Measurements from ENCODE around the gene RRP1B. TPM values are rescaled to one million over a fixed set of nuclear protein-coding genes. Genes with fewer than 3 reads are reported as not detected.

RRP1B gene
- total and polyA plus RNA-seq, 4 donors = 7.3 to 12.6 (median 8.4) TPM

GRCh38 chr21:43727519-43728153 is 68.3 kb downstream of the RRP1B start:
- DNase-seq (ENCODE audit: low spot score) = peak; percentile 48
- WGBS = 32% methylated on average over 10 of the region's 10 CpGs
- H3K9ac ChIP-seq (ENCODE audit: low read depth in 1 of 2, low read length in 2 of 2) = peak overlapping the region; percentile 57 to 81
- no peak overlapping the region for H3K4me3 ChIP-seq (ENCODE audit: low read depth in 1 of 3, low read length in 3 of 3)
- H3K9me3 ChIP-seq (ENCODE audit: control insufficient read depth in 4 of 4, low read length in 3 of 4) = no peaks in the 10 kb centered on the region
- H3K27me3 ChIP-seq (ENCODE audit: control insufficient read depth in 4 of 4, insufficient read depth in 4 of 4, low read length in 3 of 4) = no peaks in the 10 kb centered on the region
- peak overlapping the region; percentile 99 for H3K27ac ChIP-seq (ENCODE audit: low read depth in 1 of 2, low read length in 2 of 2)
- H3K4me1 ChIP-seq (ENCODE audit: control insufficient read depth in 4 of 4, insufficient read depth in 4 of 4, low read length in 3 of 4) = peaks cover 26 to 61% (median 47%) of the 10 kb centered on the region in 4 donors
- H3K36me3 ChIP-seq (ENCODE audit: control insufficient read depth in 4 of 4, insufficient read depth in 3 of 4, low read depth in 1 of 4, low read length in 3 of 4) = peaks cover 0 to 4% (median 0%) of the 10 kb centered on the region in 4 donors
- TF ChIP-seq RAD21 (IDR thresholded peaks at IDR 0.05) (peak in 1 of 2 donors; percentile 30), HNF4A (conservative IDR thresholded peaks at IDR 0.05) (peak; percentile 58 to 83), FOXA1 (IDR thresholded peaks at IDR 0.05) (no peak), REST (IDR thresholded peaks at IDR 0.05) (no peak), CTCF (IDR thresholded peaks at IDR 0.05; ENCODE audit: low read depth, low read length, missing input control) (no peak), TAF1 (conservative IDR thresholded peaks at IDR 0.05) (no peak), RXRA (IDR thresholded peaks at IDR 0.05) (peak; percentile 83 to 88), NR2F2 (IDR thresholded peaks at IDR 0.05) (peak; percentile 21), FOXA2 (IDR thresholded peaks at IDR 0.05) (no peak), SP1 (IDR thresholded peaks at IDR 0.05) (peak; percentile 70), JUND (IDR thresholded peaks at IDR 0.05) (peak in 1 of 2 donors; percentile 25), ATF3 (IDR thresholded peaks at IDR 0.05) (no peak), ZBTB33 (IDR thresholded peaks at IDR 0.05) (no peak), MAX (IDR thresholded peaks at IDR 0.05) (peak; percentile 83), EGR1 (IDR thresholded peaks at IDR 0.05; ENCODE audit: low read depth in 2 of 2) (peak in 1 of 2 donors; percentile 39), YY1 (IDR thresholded peaks at IDR 0.05) (peak; percentile 71)

All from liver (tissue), 9 donors.